HL-60/S4 (cell line): ENCODE results near the gene SLC9A9.

Experiments
- in situ Hi-C: fragments of 300-500 bp; cut with MboI; formaldehyde crosslinking; loops from 2 replicates; pipeline ENCODE4 v1.14.3; 2022; ENCODE audit warnings: low sequenced_read_pairs

SLC9A9 gene

DNA sequence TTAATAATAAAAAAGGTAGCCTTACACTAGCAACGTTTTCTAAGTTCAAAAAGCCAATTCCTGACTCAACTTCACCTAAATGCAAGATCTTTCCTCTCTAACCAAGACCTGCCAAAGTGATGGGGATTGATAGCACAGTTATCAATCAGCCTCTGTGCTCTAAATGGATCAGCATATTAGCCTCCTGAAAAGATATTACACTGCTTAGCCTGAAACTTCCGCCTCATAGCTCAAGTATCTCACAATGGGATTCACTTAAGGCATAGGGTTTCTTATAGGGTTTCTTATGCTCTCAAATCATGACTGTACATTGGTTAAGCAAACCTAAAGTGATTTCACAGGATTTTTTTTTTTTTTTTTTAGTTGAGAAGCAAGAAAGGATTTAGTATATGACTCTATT, 436 bp upstream of the SLC9A9 start:
- in situ Hi-C loops = no loop called here

- in situ Hi-C loops = no loop called here
Observed at GRCh38 chr3:143843587-143843986, 4.7 kb downstream of the SLC9A9 start.

- in situ Hi-C loops = no loop called here
Observed at GRCh38 chr3:143840636-143841035, 7.6 kb downstream of the SLC9A9 start.

- in situ Hi-C loops = no loop called here
Observed at GRCh38 chr3:143839980-143840379, 8.3 kb downstream of the SLC9A9 start.

DNA sequence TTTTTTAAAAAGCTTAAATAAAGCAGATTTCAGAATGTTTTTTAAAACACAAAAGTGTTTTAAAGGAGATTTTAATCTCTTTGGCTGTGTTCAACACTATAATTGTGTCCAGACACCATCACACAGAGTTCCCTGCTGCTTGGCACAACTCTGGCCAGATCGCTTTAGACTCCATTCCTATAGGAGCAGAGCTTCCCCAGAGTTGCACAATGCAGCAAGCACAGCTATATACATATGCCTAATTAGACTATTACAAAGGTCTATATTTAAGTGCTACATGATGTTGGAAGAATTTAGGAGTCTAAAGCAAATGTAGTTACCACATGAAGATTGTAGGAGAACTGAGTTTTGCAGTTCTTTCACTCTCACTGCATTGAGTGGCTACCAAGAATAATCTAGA, 11.2 kb downstream of the SLC9A9 start:
- in situ Hi-C loops = no loop called here

GRCh38 chr3:143835312-143835711, 13.0 kb downstream of the SLC9A9 start:
- in situ Hi-C loops = no loop called here

GRCh38 chr3:143832433-143832832, 15.8 kb downstream of the SLC9A9 start:
- in situ Hi-C loops = no loop called here

DNA sequence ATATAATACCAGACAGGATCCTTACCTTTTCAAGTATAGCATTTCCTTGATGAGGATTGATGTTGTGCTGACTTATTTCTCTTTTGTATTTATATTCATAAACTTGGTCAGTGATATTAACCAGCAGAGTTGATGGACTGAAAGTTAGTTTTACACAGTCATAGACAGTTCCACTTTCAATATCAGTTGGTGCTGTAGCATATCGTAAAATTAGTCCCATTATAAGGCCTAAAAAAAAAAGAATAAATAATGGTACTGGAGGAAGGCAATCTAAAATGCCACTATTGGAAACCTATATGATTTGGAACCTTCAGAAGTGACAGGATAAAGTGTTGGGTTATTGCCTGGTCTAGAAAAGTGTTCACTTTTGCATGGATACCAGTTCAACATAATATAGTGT, 16.3 kb downstream of the SLC9A9 start:
- in situ Hi-C loops = no loop called here

- in situ Hi-C loops = no loop called here
Observed at GRCh38 chr3:143831208-143831607, 17.1 kb downstream of the SLC9A9 start.

- in situ Hi-C loops = no loop called here
Observed at GRCh38 chr3:143830786-143831185, 17.5 kb downstream of the SLC9A9 start.

DNA sequence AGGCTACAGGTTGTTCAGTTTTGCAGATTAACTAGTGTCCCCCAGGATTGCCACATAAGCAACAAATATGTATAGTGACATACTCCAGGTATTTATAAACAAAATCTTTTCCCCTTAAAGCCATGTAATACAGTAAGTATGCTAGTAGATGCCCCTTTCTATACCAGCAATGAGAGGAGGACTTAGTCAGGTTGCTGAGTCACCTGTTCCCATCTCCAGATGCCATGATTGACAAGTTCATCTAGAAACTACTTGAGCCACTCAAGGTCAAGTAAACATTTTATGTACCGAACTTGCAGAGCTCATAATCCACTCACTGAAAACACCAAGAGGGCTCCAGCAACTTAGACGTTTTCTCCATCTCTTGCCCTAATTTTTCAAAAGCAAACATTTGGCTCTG, 18.2 kb downstream of the SLC9A9 start:
- in situ Hi-C loops = no loop called here

DNA sequence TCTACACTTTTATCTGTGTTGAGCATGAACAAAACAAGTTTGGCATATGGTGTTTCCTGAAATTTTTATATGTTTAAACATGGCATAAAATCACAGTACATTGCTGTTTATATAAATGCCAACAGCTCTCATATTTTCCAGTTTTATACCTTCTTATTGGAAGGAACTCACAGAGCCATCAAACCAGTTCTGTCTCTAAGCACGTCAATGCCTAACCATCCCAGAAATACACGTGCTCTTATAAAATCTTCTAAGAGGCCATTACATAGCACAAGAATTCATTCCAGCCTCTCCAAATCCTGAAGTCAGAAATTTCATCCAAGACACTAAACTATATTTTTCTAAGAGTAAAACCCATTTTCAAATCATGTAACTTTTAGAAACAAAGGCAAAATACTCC, 20.8 kb downstream of the SLC9A9 start:
- in situ Hi-C loops = no loop called here

GRCh38 chr3:143826296-143826695, 22.0 kb downstream of the SLC9A9 start:
- in situ Hi-C loops = no loop called here

GRCh38 chr3:143825513-143825912, 22.8 kb downstream of the SLC9A9 start:
- in situ Hi-C loops = no loop called here

- in situ Hi-C loops = no loop called here
Observed at GRCh38 chr3:143824735-143825385, 23.4 kb downstream of the SLC9A9 start.

DNA sequence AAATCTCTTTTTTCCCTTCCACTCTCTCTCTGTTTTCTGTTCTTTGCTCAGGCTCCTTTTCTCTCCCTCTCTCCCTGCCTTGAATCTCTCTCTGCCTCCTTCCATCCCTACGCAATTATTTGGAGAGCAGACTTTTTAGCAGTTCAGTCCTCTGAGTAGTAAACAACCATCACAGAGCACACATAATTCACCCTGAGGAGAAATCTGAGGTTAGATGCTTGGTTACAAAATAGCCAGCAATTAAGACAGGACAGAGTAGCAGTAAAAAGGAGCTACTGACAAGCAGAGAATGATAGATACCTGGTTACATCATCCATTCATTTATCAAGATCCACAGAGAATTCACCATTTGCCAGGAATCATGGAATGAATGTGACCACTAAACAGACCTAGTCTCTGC, 25.5 kb downstream of the SLC9A9 start:
- in situ Hi-C loops = no loop called here

- in situ Hi-C loops = no loop called here
Observed at GRCh38 chr3:143822374-143822773, 25.9 kb downstream of the SLC9A9 start.

DNA sequence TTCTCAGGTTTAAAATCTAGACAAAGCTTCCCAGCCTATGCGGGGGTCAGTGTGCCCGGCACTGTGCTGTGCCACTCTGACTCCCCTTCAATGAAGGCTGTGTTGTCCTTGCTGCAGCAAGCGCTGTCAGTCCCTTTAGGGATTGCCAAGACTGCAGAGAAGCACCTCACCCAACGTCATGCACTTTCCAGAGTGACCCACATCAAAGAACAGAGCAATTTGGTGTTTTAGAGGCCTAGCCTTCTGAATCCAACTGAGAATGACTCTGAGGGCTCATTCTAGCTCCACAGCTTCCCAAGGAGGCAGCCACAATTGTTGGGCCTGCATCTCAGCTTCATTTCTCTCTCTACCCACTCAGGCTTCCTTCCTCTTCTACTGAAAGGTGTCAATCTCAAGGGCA, 26.4 kb downstream of the SLC9A9 start:
- in situ Hi-C loops = no loop called here

DNA sequence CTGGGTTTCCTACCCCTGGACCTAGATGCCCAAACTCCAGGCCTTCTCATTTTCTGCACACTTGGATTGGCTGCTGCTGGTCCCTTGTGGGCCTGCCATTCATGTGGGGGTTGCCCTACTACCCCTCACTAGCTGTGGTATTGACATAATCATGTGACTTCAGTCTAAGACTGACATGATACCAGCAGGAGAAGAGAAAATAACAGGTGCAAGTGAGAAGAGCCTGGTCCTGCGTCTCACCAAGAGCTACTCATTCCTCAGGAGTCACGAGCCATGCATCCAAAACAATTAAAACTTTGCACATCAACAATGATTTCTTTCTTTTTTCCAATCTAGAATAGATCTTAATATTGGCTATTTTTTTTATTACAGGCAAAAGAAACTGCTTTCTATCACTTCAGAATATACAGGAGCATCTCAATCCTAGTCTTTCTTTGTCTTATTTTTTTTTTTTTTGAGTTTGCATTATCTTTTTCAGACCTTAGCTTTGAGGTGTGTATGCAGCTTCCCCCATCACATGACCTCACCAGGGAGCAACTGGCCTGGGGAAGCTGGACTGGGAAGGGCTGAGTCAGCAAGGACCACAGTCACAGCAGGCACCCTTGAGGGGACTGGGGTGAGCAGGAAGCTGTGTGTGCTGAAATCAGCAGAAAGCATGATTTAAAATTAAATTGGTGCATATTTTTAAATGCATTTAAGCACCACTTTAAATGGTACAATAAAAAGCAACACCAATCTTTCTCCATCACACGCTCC, 27.6 kb downstream of the SLC9A9 start:
- in situ Hi-C loops = no loop called here

GRCh38 chr3:143819890-143820289, 28.4 kb downstream of the SLC9A9 start:
- in situ Hi-C loops = no loop called here

- in situ Hi-C loops = no loop called here
Observed at GRCh38 chr3:143814443-143814889, 33.8 kb downstream of the SLC9A9 start.

DNA sequence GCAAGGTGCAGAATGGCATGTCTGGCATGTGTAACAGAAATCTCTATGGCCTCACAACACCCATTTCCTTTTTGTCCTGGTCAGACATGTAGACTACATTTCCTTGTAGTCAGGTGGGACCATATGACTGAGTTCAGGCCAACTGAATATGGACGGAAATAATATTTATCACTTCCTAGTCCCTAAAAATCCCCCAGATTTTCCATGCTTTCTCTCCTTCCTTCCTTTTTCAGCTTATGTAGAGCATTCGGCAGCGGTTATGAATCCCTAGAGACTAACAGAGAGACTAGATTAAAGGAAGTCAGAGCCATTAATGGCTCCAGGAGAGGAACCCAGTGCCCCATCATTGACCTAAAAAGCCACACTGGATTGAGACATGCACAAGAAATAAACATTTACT, 35.8 kb downstream of the SLC9A9 start:
- in situ Hi-C loops = no loop called here

GRCh38 chr3:143811602-143812001, 36.7 kb downstream of the SLC9A9 start:
- in situ Hi-C loops = no loop called here
